H1 (cell line): ENCODE results near the gene CERS1. TPM values are rescaled to one million over a fixed set of nuclear protein-coding genes. Genes with fewer than 3 reads are reported as not detected.

ENCODE experiments used
- CTCF ChIA-PET: fragments of 300-600 bp; sonication (Branson Sonifier 250); formaldehyde crosslinking; loops from one replicate; lab custom pipeline; 2021; ENCODE audit not compliant: partially characterized antibody; lab: Charles Lee
- POLR2A ChIA-PET: fragments of 300-600 bp; sonication (Branson Sonifier 250); formaldehyde crosslinking; loops from one replicate; lab custom pipeline; 2021; ENCODE audit warnings: inconsistent platforms; ENCODE audit not compliant: partially characterized antibody; lab: Charles Lee
- DNase-seq, 2 experiments: peaks; one replicate each; pipeline versions ENCODE4 v3.0.0 to v3.0.0-alpha.2; 2010 to 2022; ENCODE audit warnings: low spot score in 2 of 2, low read depth in 1 of 2, mixed read lengths in 1 of 2
- FAIRE-seq: peaks from 2 replicates; lab custom pipeline; 2011; peaks lifted over from hg19 to GRCh38; lab: Jason Lieb, UNC
- H2AFZ ChIP-seq: 2 replicates; pipeline ENCODE4 v1.8.1; 2012; ENCODE audit warnings: low read length, inconsistent platforms
- H2AK5ac ChIP-seq: 2 replicates; pipeline ENCODE4 v1.6.1; 2013; ENCODE audit warnings: low read depth, low read length
- H2BK120ac ChIP-seq: replicated peaks from 2 replicates; pipeline ENCODE3; 2013; ENCODE audit warnings: low read depth, low read length, inconsistent platforms
- H2BK12ac ChIP-seq: 2 replicates; pipeline ENCODE4 v1.6.1; 2013; ENCODE audit warnings: low read depth, low read length
- H2BK15ac ChIP-seq: 2 replicates; pipeline ENCODE4 v1.6.1; 2013; ENCODE audit warnings: low read length
- H2BK20ac ChIP-seq: 2 replicates; pipeline ENCODE4 v1.6.1; 2013; ENCODE audit warnings: low read length
- H2BK5ac ChIP-seq: 2 replicates; pipeline ENCODE4 v1.6.1; 2013; ENCODE audit warnings: low read depth, low read length
- H3K14ac ChIP-seq: 2 replicates; pipeline ENCODE4 v1.6.1; 2013; ENCODE audit warnings: inconsistent platforms; ENCODE audit not compliant: insufficient read length
- H3K18ac ChIP-seq: 2 replicates; pipeline ENCODE4 v1.6.1; 2013; ENCODE audit warnings: low read length; ENCODE audit errors: extremely low read depth
- H3K23ac ChIP-seq: 2 replicates; pipeline ENCODE4 v1.6.1; 2013; ENCODE audit warnings: inconsistent platforms; ENCODE audit not compliant: insufficient read length
- H3K23me2 ChIP-seq: 2 replicates; pipeline ENCODE4 v1.6.1; 2013; ENCODE audit warnings: low read depth, low read length
- H3K27ac ChIP-seq: 2 replicates; pipeline ENCODE4 v1.6.1; 2011; ENCODE audit warnings: low read depth, low read length, inconsistent platforms
- H3K27me3 ChIP-seq, 4 experiments: replicated peaks in 1 of 4; 1 replicate in 1 of 4; 2 replicates in 3 of 4; pipeline versions ENCODE4 v1.6.1 to v1.8.1; 2011 to 2013; ENCODE audit warnings: low read length in 3 of 4, mild to moderate bottlenecking in 3 of 4, inconsistent platforms in 2 of 4, mixed read lengths in 2 of 4, moderate library complexity in 1 of 4; ENCODE audit not compliant: control insufficient read depth in 3 of 4, insufficient read depth in 3 of 4; ENCODE audit errors: extremely low read depth in 1 of 4
- H3K36me3 ChIP-seq, 4 experiments: 2 replicates each; pipeline versions ENCODE4 v1.6.1 to v1.8.1; 2011 to 2013; ENCODE audit warnings: mild to moderate bottlenecking in 4 of 4, low read length in 3 of 4, moderate library complexity in 2 of 4, control low read depth in 1 of 4, inconsistent platforms in 1 of 4; ENCODE audit not compliant: insufficient read depth in 4 of 4, control insufficient read depth in 2 of 4
- H3K4ac ChIP-seq: replicated peaks from 2 replicates; pipeline ENCODE3; 2013; ENCODE audit warnings: low read length, low read depth, mixed read lengths, inconsistent platforms; ENCODE audit not compliant: insufficient read length
- H3K4me1 ChIP-seq, 4 experiments: replicated peaks in 1 of 4; 1 replicate in 1 of 4; 2 replicates in 3 of 4; pipeline versions ENCODE4 v1.6.1 to v1.8.1; 2011 to 2013; ENCODE audit warnings: low read length in 3 of 4, inconsistent platforms in 2 of 4, mixed read lengths in 1 of 4; ENCODE audit not compliant: insufficient read depth in 4 of 4, control insufficient read depth in 3 of 4
- H3K4me2 ChIP-seq, 2 experiments: 2 replicates each; pipeline versions ENCODE4 v1.6.1 to v1.8.1; 2011 to 2013; ENCODE audit warnings: low read depth in 2 of 2, low read length in 2 of 2, control low read depth in 1 of 2, inconsistent platforms in 1 of 2, mild to moderate bottlenecking in 1 of 2; ENCODE audit not compliant: insufficient read depth in 1 of 2
- H3K4me3 ChIP-seq, 4 experiments: fragments of 200-600, 300-600 bp in 1 of 4; sonication (generic), shearing (Covaris generic), sonication (Bioruptor Twin) in 1 of 4; 2 replicates each; pipeline versions ENCODE4 v1.5.1 to v1.8.1; 2011 to 2016; ENCODE audit warnings: low read length in 4 of 4, low read depth in 3 of 4, control low read depth in 2 of 4, inconsistent platforms in 2 of 4, mild to moderate bottlenecking in 2 of 4, mixed read lengths in 1 of 4, moderate library complexity in 1 of 4; ENCODE audit not compliant: insufficient read depth in 2 of 4; ENCODE audit errors: extremely low read depth in 1 of 4
- H3K56ac ChIP-seq: replicated peaks from 2 replicates; pipeline ENCODE3; 2013; ENCODE audit warnings: low read depth, mild to moderate bottlenecking, mixed read lengths, low read length, inconsistent platforms; ENCODE audit not compliant: insufficient read length
- H3K79me1 ChIP-seq: 2 replicates; pipeline ENCODE4 v1.6.1; 2013; ENCODE audit warnings: low read depth, low read length, control low read depth
- H3K79me2 ChIP-seq, 2 experiments: 2 replicates each; pipeline versions ENCODE4 v1.6.1 to v1.8.1; 2012 to 2013; ENCODE audit warnings: low read length in 2 of 2, mild to moderate bottlenecking in 2 of 2, inconsistent platforms in 1 of 2; ENCODE audit not compliant: insufficient read depth in 2 of 2, control insufficient read depth in 1 of 2
- H3K9ac ChIP-seq, 4 experiments: replicated peaks in 1 of 4; 1 replicate in 1 of 4; 2 replicates in 3 of 4; pipeline versions ENCODE4 v1.6.1 to v1.8.1; 2011 to 2013; ENCODE audit warnings: low read depth in 3 of 4, low read length in 3 of 4, control low read depth in 2 of 4, mild to moderate bottlenecking in 2 of 4, moderate library complexity in 2 of 4, inconsistent platforms in 1 of 4; ENCODE audit errors: extremely low read depth in 1 of 4
- H3K9me3 ChIP-seq, 2 experiments: 2 replicates each; pipeline versions ENCODE4 v1.6.1 to v1.8.1; 2012 to 2013; ENCODE audit warnings: mild to moderate bottlenecking in 2 of 2, moderate library complexity in 2 of 2, control low read depth in 1 of 2, inconsistent platforms in 1 of 2, low read depth in 1 of 2, low read length in 1 of 2, mixed read lengths in 1 of 2; ENCODE audit not compliant: insufficient read depth in 2 of 2
- H4K20me1 ChIP-seq, 2 experiments: replicated peaks in 1 of 2; 2 replicates each; pipeline versions ENCODE3 to v1.8.1; 2011 to 2013; ENCODE audit warnings: inconsistent platforms in 2 of 2, low read length in 2 of 2, mild to moderate bottlenecking in 1 of 2; ENCODE audit not compliant: insufficient read depth in 2 of 2, control insufficient read depth in 1 of 2
- H4K5ac ChIP-seq: 2 replicates; pipeline ENCODE4 v1.6.1; 2013; ENCODE audit warnings: low read length, low read depth, mixed read lengths, inconsistent platforms; ENCODE audit not compliant: insufficient read length
- H4K8ac ChIP-seq: 2 replicates; pipeline ENCODE4 v1.8.0; 2013; ENCODE audit warnings: mild to moderate bottlenecking, moderate library complexity, low read length, inconsistent platforms; ENCODE audit not compliant: insufficient read depth; ENCODE audit errors: extremely low read depth
- H4K91ac ChIP-seq: replicated peaks from 2 replicates; pipeline ENCODE3; 2013; ENCODE audit warnings: low read length, mixed read lengths, inconsistent platforms; ENCODE audit not compliant: insufficient read length
- BRCA1 ChIP-seq: IDR thresholded peaks from 2 replicates; pipeline ENCODE4 v1.6.1; 2012; ENCODE audit warnings: low read depth, low read length, improper control_type of control experiment
- WGBS, 2 experiments: shearing (Covaris generic) in 1 of 2; methylation state at CpG; one replicate each; pipeline versions ENCODE4 v1.1.6 to v1.1.7; 2013 to 2015; ENCODE audit warnings: low lambda C conversion rate in 2 of 2, mixed read lengths in 2 of 2, inconsistent platforms in 1 of 2, low coverage in 1 of 2, missing lambda C conversion rate in 1 of 2; ENCODE audit not compliant: insufficient replicate concordance in 2 of 2, insufficient coverage in 1 of 2, insufficient read length in 1 of 2; ENCODE audit errors: extremely low coverage in 1 of 2, missing lambda C conversion rate in 1 of 2; 5-methylcytosine and 5-hydroxymethylcytosine counted together
- polyA plus RNA-seq, 7 experiments: library from polyadenylated mRNA; depleted of rRNA in 3 of 7; stranded (reverse) in 5 of 7; unstranded in 2 of 7; fragments of >200 nt in 5 of 7; fragments of 200-250 nt in 2 of 7; gene quantifications; 1 replicate in 5 of 7; 2 replicates in 1 of 7; 4 replicates in 1 of 7; pipeline versions ENCODE4 v1.2.1 to v1.2.3, GENCODE V29; 2011 to 2013; ENCODE audit warnings: missing spikeins in 2 of 7, mixed read lengths in 2 of 7
- total RNA-seq: library from RNA; stranded (reverse); fragmentation: NEBNext Ultra II Directional; extraction: Animal tissue kit (Norgen Biotek cat#: 25700); gene quantifications from 2 replicates; pipeline ENCODE4 v1.2.1, GENCODE V29; 2021
- TF ChIP-seq, protein P1 (sequence below): IDR thresholded peaks from 2 replicates; pipeline ENCODE4 v1.6.1; 2011; ENCODE audit warnings: low read depth, mild to moderate bottlenecking, low read length; ENCODE audit not compliant: insufficient read depth
- TF ChIP-seq, protein P2 (sequence below): IDR thresholded peaks from 2 replicates; pipeline ENCODE4 v1.6.1; 2012; ENCODE audit warnings: inconsistent platforms
- TF ChIP-seq, protein P3 (sequence below): IDR thresholded peaks from 2 replicates; pipeline ENCODE4 v1.6.1; 2012; ENCODE audit warnings: inconsistent platforms

CERS1 gene
- total and polyA plus RNA-seq, 2 of the 8 experiments (the other 6 are each of a cell fraction or from before 2014, with no cell fraction given): 18.6 to 51.0 TPM

DNA sequence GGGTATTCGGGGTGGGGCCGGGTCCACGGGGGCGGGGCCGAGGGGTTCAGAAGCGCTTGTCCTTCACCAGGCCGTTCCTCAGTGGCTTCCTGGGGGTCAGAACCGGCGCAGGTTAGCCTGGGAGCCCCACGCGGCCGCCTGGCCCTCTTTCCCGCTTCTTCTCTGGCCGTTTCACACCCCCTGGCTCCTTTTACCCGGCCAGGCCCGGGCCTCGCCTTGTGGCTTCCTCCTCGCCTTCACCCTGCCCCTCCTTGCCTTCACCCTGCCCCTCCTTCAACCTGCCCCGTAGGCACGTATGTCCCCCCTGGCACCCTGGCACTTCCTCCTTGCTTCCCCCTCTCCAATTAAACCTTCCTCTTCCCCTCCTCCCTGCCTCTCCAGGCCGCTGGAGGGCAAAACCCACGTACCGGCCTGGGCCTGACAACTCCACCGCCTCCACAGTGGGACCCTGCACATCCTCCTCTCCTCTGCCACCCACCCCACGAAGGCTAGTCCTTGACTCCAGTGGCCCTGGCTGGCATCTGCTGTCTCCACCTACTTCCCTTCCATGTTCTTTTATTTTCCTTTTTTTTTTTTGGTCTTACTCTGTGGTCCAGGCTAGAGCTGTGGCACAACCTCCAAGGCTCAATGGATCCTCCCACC lies 25.3 kb downstream of the CERS1 start:
- no peak overlapping the region for H2BK5ac ChIP-seq
- peaks cover 5 to 12% (median 9%) of the 10 kb centered on the region in 4 experiments; a peak in 6 of 8 replicates for H3K36me3 ChIP-seq
- H3K4ac ChIP-seq: no peak overlapping the region
- no peak overlapping the region for H2AFZ ChIP-seq
- H3K14ac ChIP-seq: no peak overlapping the region
- H3K4me2 ChIP-seq: peak overlapping the region; percentile 57 to 63
- H3K56ac ChIP-seq: no peak overlapping the region
- H2BK15ac ChIP-seq: peak overlapping the region; percentile 75; the same call in 1 of the 2 replicates
- H3K79me1 ChIP-seq: no peaks in the 10 kb centered on the region; the same call in 1 of the 2 replicates
- peaks cover 4% of the 10 kb centered on the region; the same call in 1 of the 2 replicates for H3K23me2 ChIP-seq
- no peak overlapping the region for H4K5ac ChIP-seq
- H3K4me1 ChIP-seq: peaks cover 0 to 13% (median 4%) of the 10 kb centered on the region in 4 experiments; a peak in 4 of 7 replicates
- peak overlapping the region; percentile 65; the same call in 1 of the 2 replicates for H2AK5ac ChIP-seq
- peaks cover 0 to 8% of the 10 kb centered on the region in 2 experiments for H4K20me1 ChIP-seq
- H3K23ac ChIP-seq: no peak overlapping the region
- peak overlapping the region in 2 of 4 experiments; percentile 11 to 49; a peak in 4 of 8 replicates for H3K4me3 ChIP-seq
- H2BK20ac ChIP-seq: 0 out of 2 replicates have a peak overlapping the region, but pooled peaks have one; percentile 90
- CTCF ChIA-PET: interaction anchor here (1.0 kb wide), 1 partner anchor 24 kb away, joined by 3 read pairs; no protein-coding TSS in a partner anchor
- H3K27me3 ChIP-seq: peaks cover 0 to 2% (median 0%) of the 10 kb centered on the region in 4 experiments; a peak in 2 of 7 replicates
- WGBS, 2 experiments: 32% methylated on average over 16 of the region's 25 CpGs; no CpG with 5 or more reads in 1 of the 2 experiments
- H2BK120ac ChIP-seq: no peak overlapping the region
- no peak overlapping the region for H3K27ac ChIP-seq
- no peak overlapping the region for H3K18ac ChIP-seq
- no peak for TF ChIP-seq BRCA1
- TF ChIP-seq, protein P1, sequence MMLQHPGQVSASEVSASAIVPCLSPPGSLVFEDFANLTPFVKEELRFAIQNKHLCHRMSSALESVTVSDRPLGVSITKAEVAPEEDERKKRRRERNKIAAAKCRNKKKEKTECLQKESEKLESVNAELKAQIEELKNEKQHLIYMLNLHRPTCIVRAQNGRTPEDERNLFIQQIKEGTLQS: no peak
- TF ChIP-seq, protein P2, sequence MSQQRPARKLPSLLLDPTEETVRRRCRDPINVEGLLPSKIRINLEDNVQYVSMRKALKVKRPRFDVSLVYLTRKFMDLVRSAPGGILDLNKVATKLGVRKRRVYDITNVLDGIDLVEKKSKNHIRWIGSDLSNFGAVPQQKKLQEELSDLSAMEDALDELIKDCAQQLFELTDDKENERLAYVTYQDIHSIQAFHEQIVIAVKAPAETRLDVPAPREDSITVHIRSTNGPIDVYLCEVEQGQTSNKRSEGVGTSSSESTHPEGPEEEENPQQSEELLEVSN: peak; percentile 96
- TF ChIP-seq, protein P3, sequence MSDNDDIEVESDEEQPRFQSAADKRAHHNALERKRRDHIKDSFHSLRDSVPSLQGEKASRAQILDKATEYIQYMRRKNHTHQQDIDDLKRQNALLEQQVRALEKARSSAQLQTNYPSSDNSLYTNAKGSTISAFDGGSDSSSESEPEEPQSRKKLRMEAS: peak; percentile 81; the same call in 1 of the 2 replicates
- TF ChIP-seq, all 59 proteins: peak for 2
- H4K91ac ChIP-seq: no peak overlapping the region
- POLR2A ChIA-PET: interaction anchor here (1.1 kb wide), 1 partner anchor 15 kb away, joined by 3 read pairs; no protein-coding TSS in a partner anchor
- no peaks in the 10 kb centered on the region for H3K79me2 ChIP-seq
- no peaks in the 10 kb centered on the region for H3K9me3 ChIP-seq
- 0 out of 2 replicates have a peak overlapping the region, but pooled peaks have one; percentile 60 for H2BK12ac ChIP-seq
- DNase-seq (no peak), FAIRE-seq (no peak)
- no peak overlapping the region for H4K8ac ChIP-seq
- no peak overlapping the region for H3K9ac ChIP-seq
